22Rv1 (cell line): ENCODE data around the gene BMP5.

Source experiments
- CTCF ChIP-seq: fragments of 450-650 bp; IDR thresholded peaks from 2 replicates; pipeline ENCODE4 v1.5.1; 2017; ENCODE audit warnings: mild to moderate bottlenecking
- ZFX ChIP-seq: fragments of 450-650 bp; IDR thresholded peaks from 2 replicates; pipeline ENCODE4 v1.6.1; 2017; ENCODE audit warnings: antibody characterized with exemption, borderline replicate concordance

GRCh38 chr6:55713436-55713835 is 162.0 kb downstream of the BMP5 start:
- TF ChIP-seq CTCF, result no peak
- no peak for TF ChIP-seq ZFX
